DMS153 treated with DMSO at 0.1 percent for 48 hours (cell line): Measurements from ENCODE around the gene PCBP3.
"Not testable (repeated sequence)": the region's sequence is repeated elsewhere in the genome, so short reads cannot be mapped to it uniquely, and the experiment has no call there.

ENCODE experiments used
- DNase-seq: peaks from one replicate; lab custom pipeline; 2025; ENCODE audit not compliant: unreplicated experiment; lab: John Stamatoyannopoulos, UW

The PCBP3 gene

DNA sequence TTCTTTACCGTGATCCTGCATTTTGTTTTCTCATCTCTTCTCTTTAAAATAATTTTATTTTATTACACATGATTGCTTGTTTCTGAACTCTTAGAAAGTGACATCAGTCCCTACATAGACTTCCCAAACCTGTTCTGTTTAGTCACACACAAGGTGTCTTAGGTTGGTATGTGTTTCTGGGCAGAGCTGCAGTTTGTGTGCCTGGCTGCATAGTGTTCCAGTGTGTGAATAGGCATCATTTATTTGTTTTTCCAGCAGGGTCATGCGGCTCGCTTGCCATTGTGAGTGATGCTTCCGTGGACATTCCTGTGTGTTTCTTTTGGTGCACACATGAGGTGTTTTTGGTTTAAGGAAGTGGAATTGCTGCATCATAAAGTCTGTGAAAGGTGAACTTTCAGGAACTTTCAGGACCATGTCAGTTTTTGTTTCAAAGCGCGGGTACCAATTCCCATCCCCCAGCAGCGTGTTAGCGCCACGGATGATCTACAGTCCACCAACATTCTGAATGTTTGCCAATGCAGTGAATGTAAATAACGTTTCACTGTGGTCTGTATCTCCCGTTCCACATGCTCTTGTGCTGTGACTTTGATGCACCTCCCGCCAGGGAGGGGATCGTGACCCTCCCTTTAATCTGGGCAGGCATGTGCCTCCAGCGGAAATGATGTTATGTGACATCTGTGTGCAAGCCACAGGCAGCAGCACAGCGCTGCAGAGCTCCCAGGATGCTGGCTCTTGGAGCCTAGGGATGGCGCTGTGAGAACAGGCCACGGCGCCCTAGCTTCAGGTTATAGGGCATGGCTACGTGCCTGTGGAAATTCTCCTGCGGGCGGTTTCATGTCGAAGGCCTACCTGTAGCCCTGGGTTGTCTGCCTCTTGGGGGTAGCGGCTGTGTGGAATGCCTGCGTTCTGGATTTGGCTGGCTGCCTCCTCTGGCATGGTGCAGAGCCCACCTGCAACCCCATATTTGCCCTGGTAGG, 193.5 kb downstream of the PCBP3 start:
- no peak for DNase-seq

DNA sequence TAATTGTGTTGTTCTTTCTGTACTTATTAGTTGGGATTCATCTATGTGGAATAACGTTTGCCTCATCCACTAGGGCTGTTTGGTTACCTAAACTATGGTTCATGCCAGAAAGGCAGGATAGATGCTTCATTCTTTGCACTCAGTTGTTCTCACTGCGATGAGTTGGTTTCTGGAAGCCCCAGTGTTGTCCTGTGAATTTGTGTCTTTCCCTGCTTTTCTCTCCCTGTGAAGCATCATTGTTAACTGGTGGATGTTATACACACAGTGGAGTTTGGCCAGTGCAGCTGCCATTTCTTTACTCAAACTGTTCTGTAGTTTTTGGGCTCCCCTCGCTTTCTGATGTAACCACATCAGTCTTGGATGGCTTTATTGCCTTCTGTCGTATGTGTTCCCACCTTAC, 194.4 kb downstream of the PCBP3 start:
- no peak for DNase-seq

DNA sequence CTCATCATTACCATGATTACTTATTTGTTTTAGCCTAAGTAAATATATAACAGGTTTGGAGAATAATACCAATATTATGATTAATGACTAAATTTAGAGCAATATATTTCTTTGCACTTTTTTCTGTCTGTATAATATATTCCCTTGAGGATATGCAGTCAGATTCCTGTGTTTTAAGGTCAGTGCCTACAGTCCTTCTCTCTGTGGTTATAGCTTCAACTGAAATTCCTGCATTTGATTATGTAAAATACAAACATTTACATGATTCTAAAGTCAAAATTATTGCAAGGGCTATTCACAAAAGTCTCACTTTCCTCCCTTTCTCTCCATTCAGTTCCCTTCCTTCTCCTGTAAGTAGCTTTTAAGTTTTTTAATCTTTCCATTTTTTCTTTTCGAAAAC, 195.1 kb downstream of the PCBP3 start:
- no peak for DNase-seq

DNA sequence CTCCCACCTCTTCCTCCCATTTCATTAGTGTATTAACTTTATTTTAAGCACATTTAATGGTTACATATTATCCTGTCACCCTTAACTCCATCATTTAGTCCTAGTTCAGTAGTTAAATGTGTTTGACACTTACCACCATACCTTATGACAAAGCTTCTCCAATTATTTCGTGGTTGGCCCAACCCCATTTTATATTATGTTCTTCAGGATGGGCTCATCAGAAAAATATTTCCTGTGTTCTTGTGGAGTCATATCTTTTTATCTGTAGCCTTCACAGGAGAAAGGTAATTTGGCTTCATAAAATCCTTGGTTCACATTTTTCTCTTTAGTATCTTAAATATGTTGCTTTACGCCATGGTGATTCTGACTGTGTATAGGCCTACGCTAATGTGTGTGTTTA, 195.7 kb downstream of the PCBP3 start:
- no peak for DNase-seq

DNA sequence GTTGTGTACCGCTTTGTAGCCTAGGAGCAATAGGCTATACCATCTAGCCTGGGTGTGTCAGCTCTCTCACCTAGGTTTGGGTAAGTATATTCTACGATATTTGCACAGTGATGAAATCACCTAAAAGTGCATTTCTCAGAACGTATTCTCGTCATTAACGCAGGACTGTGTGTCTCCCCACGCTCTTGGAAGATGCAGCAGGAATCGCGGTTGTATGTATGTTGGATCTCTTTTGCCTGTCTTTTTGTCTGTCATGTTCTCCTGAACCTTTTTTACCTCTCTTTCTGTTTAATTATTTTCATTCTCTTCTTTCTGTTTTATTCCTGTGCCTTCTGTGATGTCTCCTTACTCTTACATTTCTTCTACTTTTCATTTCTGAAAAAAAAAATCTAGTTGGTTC, 197.5 kb downstream of the PCBP3 start:
- DNase-seq = no peak

DNA sequence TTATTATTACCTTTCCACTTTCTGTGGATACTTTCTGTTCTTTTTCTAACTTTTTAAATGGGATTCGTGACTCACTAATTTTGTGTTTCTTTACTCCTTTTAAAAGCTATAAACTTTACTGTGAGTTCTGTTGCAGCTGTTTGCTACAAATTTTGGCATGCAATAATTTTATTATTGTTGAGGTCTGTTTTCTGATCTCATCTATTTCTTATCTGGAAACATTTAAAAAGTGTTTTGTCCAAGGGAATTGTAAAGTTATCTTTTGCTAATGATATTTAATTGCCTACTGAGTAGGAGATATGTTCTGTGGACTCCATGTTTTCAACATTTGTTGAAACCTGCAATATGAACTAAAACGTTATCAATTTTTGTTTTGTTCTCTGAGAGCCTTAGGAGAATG, 199.9 kb downstream of the PCBP3 start:
- DNase-seq = no peak

DNA sequence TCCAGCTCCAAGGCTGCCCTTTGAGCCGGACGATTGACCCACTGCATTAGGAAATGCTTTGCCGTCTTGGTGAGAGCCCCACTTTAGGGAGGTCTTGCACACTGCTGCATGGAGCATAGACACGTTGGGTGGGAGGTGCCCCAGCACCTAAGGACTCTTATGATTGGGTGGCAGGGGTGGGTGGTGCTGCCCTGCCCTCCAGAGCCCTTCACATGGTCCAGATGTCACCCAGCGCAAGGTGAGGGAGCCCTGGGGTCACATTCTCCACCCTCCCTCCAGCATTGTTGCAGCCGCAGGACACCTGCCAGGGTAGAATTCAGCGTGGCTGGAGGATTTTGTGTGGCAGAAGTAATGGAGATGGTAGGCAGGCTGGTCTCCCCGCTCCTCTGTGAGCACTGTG, 200.7 kb downstream of the PCBP3 start:
- DNase-seq = no peak

DNA sequence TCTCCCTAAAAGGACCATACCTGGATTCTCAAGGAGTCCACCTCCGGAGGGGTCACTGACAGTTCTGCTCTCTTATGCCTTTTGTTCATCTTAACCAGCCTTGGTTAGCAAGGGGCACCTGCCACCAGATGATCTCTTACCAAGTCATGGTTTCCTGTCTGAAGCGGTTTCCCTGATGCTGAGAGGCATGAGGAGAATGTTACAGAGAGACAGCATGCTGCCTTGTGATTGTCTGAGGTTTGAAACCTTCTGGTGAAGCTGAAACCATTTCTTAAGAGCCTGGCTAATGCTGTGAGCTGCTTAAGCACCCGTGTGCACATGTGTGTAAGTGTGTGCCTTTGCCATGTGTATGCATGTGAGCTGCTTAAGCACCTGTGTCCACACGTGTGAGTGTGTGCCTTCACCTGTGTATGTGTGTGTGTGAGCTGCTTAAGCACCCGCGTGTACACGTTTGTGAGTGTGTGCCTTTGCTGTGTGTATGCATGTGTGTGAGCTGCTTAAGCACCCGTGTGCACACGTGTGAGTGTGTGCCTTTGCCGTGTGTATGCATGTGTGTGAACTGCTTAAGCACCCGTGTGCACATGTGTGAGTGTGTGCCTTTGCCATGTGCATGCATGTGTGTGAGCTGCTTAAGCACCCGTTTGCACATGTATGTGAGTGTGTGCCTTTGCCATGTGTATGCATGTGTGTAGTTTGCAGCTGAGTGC, 201.7 kb downstream of the PCBP3 start:
- DNase-seq = no peak

DNA sequence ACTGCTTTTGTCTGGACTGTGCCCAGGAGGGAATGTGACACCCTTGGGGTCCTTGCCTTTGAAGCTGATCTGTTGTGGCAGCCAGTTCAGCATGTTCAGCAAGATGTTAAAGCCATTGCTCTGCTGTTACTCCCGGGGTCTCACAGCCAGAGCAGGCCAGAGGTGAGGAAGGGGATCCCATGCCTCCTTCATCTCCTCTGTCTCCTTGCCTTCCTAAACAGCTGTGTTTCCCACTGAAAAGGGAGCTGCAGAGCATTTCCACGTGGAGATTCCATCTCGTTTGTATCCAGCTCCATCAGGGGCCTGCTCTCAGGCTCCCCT, 202.2 kb downstream of the PCBP3 start:
- DNase-seq = no peak

DNA sequence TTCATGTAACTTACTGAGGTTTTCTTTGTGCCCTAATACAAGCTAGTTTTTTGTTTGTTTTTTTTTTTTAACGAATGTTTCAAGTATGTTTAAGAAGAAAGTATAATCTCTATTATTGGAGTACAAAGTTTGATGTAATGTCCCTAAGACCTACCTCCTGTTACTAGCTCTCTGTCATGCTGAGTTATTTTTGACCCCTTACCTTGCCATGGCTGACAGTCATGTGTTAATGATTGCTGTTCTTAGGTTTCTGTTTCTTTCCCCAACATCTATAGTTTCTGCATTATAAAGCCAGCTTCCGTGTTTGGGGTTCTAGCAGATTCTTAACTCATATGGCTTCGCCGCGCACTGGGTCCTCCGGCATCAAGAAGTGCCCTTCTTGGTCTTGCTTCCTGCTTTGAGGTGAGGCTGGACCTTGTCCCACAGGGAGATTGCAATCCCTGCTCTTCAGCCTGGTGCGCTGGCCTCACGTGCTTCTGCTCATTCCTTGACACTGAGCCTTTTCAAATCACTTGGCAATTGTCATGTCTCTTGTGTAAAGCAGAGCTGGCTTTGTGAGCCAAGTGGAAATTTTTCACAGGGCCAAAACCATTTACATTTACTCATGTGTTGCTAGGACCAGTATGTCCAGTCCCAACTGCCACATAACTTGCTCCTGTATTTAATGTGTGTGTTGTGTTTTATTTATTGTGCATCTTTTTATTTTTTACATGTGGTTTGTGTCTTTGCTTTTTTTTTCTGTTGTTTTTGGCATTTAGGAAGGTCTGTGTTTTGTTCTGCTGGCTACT, 203.0 kb downstream of the PCBP3 start:
- no peak for DNase-seq

DNA sequence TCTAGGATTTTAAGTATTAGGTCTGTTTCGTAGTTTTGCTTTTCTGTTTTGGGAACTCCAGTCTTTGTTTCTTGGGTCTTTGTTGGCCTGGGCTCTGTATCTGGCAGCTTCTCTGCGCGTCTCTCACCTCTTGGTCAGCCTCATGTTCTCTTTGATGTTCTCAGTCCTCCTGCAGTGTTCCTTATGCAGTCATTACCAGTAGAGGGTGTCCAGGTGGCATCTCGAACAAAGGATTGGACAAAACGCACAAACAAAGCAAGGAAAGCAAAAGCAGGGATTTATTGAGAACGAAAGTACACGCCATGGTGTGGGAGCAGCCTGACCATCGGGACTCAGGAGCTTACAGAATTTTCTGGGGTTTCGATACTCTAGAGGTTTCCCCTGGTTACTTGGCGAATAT, 204.3 kb downstream of the PCBP3 start:
- DNase-seq = no peak

DNA sequence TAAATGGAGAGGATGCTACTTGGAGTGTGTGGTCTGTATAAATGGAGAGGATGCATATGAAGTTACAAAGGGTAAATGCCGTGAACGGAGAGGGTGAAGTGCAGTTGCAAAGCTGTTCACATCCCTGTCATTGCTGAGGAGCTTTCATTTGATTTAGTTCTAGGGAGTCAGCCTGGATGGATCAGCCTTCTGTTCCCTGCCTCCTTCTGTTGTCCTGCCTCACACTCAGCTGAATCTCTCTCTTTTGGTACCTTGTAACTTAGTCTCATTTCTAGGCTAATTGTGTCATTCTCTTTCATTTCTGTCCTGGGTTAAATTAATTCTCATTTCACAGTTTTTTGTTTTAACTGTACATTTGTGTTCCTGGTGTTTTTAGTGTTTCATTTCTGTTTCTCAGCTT, 204.8 kb downstream of the PCBP3 start:
- DNase-seq = no peak

DNA sequence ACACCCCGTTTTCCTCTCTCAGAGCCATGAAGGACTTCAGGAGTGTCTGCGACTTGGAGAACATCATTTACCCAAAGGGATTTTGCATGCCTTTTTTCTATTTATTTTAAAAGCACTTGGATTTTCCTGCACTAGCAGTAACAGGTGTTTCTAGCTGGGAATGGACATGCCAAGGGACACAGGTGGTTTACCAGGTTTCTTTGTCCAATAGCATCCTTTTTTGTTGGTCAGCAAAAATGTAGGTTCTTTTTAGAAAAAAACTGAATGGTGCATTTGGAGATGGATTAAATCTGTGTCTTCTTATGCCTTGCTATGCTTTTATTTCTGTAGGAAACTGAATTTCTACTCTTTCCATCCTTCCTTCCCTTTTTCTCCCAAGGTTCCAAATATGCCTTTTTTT, 205.3 kb downstream of the PCBP3 start:
- DNase-seq = no peak

DNA sequence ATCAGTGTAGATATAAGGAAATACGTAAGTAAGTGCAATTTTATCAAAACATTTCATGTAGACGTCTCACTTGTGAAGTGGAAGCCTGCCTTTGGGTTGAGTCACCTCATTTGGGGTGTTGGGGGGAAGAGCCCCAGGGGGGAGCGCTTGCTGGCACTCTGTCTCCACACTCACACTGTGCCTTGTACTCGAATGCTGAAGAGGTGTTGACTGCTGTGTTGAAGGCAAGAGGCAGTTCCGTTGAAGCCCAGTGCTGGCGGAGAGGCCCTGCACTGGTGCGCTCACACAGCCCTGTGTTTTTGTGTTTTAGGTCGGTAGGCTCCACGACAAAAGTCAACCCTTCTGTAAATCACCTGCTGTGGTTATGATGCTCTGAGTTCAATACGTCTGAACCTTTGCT, 206.1 kb downstream of the PCBP3 start:
- no peak for DNase-seq

DNA sequence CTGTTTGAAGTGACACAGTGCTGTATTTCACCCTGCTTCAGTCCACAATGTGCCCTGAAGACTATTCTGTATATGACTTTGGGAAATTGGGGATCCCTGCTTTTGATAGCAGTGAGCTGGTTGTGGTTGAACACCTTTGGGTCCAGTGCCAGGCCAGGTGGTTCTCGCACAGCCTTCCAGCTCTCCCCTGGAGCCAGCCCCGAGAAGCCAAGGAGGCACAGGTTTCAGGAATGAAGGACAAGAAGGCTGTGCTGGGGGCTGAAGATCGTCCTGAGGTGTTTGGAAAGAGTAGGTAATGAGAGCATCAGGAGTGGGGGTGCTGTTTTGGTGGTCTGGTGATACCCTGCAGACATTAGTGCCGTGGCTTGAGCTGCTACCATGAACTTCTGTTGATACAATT, 206.7 kb downstream of the PCBP3 start:
- DNase-seq = no peak

DNA sequence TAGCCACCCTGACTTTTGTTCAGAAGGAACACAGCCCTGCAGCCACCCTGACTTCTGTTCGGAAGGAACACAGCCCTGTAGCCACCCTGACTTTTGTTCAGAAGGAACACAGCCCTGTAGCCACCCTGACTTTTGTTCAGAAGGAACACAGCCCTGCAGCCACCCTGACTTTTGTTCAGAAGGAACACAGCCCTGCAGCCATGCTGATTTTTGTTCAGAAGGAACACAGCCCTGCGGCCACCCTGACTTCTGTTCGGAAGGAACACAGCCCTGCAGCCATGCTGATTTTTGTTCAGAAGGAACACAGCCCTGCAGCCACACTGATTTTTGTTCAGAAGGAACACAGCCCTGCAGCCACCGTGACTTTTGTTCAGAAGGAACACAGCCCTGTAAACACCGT, 208.9 kb downstream of the PCBP3 start:
- DNase-seq = not testable (repeated sequence)

DNA sequence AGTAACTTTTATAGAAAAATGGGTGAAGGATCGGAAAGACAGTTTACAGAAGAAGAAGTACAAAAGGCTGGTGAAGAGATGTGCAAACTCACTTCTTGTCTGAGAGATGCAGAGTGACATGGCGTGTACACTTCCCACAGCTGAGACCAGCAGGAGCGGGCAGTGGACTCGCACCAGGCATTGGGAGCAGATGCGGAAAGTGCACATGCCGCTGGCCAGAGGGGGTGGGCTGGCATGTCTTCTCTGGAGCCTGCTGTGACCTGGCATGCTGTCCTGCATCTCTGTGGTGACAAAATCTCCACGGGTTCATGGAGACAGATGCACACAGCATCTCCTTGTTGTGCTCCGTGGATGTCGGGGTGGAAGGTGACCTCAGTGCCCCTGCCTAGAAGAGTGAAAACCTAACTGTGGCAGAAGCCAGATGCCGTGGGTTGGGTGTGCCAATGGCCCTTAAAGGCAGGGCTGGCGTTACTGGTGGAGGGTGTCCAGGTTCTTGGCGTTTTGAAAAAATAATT, 209.4 kb downstream of the PCBP3 start:
- DNase-seq = no peak

DNA sequence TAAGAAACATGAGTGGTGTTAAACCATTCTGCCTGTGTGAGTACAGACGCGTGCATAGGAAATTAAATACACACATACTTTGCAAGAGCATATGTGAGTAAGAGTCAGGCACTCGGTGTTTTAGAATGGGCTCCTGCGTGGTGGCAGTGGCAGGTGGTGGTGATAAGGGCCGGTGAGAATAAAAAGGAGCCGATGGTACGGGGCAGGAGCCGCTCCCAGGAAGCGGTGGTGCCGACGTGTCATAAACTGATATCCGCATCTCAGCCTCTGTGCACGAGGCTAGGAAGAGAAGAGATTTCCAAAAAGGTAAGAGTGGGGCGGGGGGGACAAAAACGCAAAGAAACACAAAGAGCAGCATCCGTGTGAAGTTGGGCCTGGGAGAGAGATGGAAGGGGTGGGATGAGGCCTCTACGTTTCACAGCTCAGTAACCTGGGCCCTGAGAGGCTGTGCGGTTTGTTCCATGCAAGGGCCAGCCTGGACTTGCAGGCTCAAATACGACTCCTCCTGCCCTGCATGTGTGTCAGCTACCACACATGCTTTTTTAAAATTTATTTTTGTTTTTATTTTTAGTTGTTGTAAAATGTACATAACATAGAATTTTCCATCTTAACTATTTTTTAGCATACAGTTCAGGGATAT, 210.3 kb downstream of the PCBP3 start:
- DNase-seq = peak; percentile 62

DNA sequence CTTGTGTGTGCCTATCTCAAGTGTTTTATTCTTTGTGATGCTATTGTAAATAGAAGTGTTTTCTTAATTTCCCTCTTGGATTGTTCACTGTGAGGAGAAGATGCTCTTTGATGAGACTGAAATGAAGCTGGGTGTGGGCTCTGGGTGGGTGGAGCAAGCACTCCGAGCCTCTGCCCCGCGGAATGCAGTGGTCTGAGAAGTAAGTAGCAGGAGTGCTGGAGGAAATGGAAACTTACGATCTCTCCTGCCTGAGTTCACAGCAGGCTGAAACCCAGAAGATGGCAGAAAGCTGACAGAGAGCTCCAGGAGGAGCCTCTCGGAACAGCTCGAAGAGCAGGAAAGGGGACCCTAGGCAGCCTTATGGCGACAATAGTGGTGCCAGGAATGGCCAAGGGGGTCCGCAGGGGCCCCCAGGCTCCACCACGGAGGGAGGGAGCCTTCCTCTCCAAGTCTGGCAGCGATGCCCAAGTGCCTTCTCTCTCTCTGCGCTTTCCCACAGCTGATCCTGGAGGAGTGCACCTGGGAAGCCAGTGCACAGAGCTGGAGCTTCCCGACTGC, 211.2 kb downstream of the PCBP3 start:
- DNase-seq = no peak

DNA sequence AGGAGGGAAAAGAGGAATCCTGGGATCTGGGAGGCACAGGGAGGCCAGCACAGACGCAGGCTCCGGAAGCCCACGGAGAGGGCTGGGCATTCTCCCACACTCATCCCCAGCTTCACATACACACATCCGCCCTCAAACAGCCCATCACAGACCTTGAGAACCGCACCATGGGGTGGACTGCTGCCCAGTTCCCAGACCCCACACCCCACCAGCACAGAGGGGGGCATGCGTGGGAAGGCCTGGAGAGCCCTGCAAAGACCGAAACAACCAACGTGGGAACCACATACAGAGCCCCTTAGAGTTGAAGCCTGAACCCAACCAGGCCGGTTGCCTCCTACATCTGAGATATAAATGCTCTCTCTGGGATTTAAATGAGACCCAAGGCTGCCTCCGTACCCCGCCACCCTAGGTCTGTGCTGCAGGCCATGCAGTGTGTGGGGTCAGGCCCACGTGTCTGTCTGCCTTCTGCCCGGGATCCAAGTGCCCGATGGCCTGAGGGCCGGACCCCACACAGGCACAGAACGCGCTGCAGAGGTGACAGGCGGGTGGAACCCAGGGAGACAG, 211.8 kb downstream of the PCBP3 start:
- no peak for DNase-seq
